ENCODE measurements around the gene SLC27A2.

SLC27A2 gene

GRCh38 chr15:50275091-50275490 lies 93.1 kb downstream of the SLC27A2 start:
- peak; percentile 54 for ATAC-seq

GRCh38 chr15:50275908-50276307 lies 93.9 kb downstream of the SLC27A2 start:
- H3K36me3 Mint-ChIP-seq (ENCODE audit: low read depth), result peaks cover 15% of the 10 kb centered on the region
- H3K9me3 Mint-ChIP-seq, result no peaks in the 10 kb centered on the region
- no peaks in the 10 kb centered on the region for H3K27me3 Mint-ChIP-seq
- ATAC-seq (peak; percentile 28), DNase-seq (no peak)
- H3K4me1 Mint-ChIP-seq, result peaks cover 40% of the 10 kb centered on the region
- H3K4me3 Mint-ChIP-seq, result no peak overlapping the region
- peak overlapping the region; percentile 39 for H3K27ac Mint-ChIP-seq

More at GRCh38 chr15:50275091-50275490, 93.1 kb downstream of the SLC27A2 start:
- Mint-ChIP-seq H3K4me1 (peaks cover 40% of the 10 kb centered on the region), H3K36me3 (ENCODE audit: low read depth) (peaks cover 15% of the 10 kb centered on the region), H3K9me3 (no peaks in the 10 kb centered on the region), H3K27me3 (no peaks in the 10 kb centered on the region), H3K27ac (peak overlapping the region; percentile 70), H3K4me3 (no peak overlapping the region)
- DNase-seq, result no peak

- no peak overlapping the region for H3K4me3 Mint-ChIP-seq
- H3K27me3 Mint-ChIP-seq, result no peaks in the 10 kb centered on the region
- ATAC-seq (no peak), DNase-seq (no peak)
- peaks cover 15% of the 10 kb centered on the region for H3K36me3 Mint-ChIP-seq (ENCODE audit: low read depth)
- no peaks in the 10 kb centered on the region for H3K9me3 Mint-ChIP-seq
- H3K27ac Mint-ChIP-seq, result peak overlapping the region; percentile 16
- H3K4me1 Mint-ChIP-seq, result peaks cover 40% of the 10 kb centered on the region
These were observed 95.4 kb downstream of the SLC27A2 start for GRCh38 chr15:50277370-50277769.

- Mint-ChIP-seq H3K27me3 (no peaks in the 10 kb centered on the region), H3K9me3 (no peaks in the 10 kb centered on the region), H3K4me3 (no peak overlapping the region), H3K36me3 (ENCODE audit: low read depth) (peaks cover 15% of the 10 kb centered on the region), H3K27ac (peak overlapping the region; percentile 3), H3K4me1 (peaks cover 40% of the 10 kb centered on the region)
- ATAC-seq, result no peak
- DNase-seq, result no peak
These were observed 96.5 kb downstream of the SLC27A2 start for GRCh38 chr15:50278496-50278895.

- H3K27ac Mint-ChIP-seq, result no peak overlapping the region
- H3K4me1 Mint-ChIP-seq, result peaks cover 29% of the 10 kb centered on the region
- ATAC-seq (no peak), DNase-seq (no peak)
- no peak overlapping the region for H3K4me3 Mint-ChIP-seq
- peaks cover 25% of the 10 kb centered on the region for H3K36me3 Mint-ChIP-seq (ENCODE audit: low read depth)
- no peaks in the 10 kb centered on the region for H3K27me3 Mint-ChIP-seq
- no peaks in the 10 kb centered on the region for H3K9me3 Mint-ChIP-seq
These were observed 98.3 kb downstream of the SLC27A2 start for GRCh38 chr15:50280271-50280670.

GRCh38 chr15:50281427-50281826 lies 99.4 kb downstream of the SLC27A2 start:
- no peak overlapping the region for H3K27ac Mint-ChIP-seq
- H3K9me3 Mint-ChIP-seq, result no peaks in the 10 kb centered on the region
- peaks cover 28% of the 10 kb centered on the region for H3K36me3 Mint-ChIP-seq (ENCODE audit: low read depth)
- ATAC-seq, result no peak
- H3K4me1 Mint-ChIP-seq, result peaks cover 18% of the 10 kb centered on the region
- no peaks in the 10 kb centered on the region for H3K27me3 Mint-ChIP-seq
- no peak overlapping the region for H3K4me3 Mint-ChIP-seq
- no peak for DNase-seq

Data from activated naive CD8-positive, alpha-beta T cell treated with anti-CD3 and anti-CD28 coated beads, Interleukin-2, amount 50 U/mL, for 24 hours (primary cell).